ENCODE results near the gene AGBL3. TPM values are rescaled to one million over a fixed set of nuclear protein-coding genes. Genes with fewer than 3 reads are reported as not detected.

Gene AGBL3
- total RNA-seq, 1 experiment from 2014 or later, result 3.5 TPM

DNA sequence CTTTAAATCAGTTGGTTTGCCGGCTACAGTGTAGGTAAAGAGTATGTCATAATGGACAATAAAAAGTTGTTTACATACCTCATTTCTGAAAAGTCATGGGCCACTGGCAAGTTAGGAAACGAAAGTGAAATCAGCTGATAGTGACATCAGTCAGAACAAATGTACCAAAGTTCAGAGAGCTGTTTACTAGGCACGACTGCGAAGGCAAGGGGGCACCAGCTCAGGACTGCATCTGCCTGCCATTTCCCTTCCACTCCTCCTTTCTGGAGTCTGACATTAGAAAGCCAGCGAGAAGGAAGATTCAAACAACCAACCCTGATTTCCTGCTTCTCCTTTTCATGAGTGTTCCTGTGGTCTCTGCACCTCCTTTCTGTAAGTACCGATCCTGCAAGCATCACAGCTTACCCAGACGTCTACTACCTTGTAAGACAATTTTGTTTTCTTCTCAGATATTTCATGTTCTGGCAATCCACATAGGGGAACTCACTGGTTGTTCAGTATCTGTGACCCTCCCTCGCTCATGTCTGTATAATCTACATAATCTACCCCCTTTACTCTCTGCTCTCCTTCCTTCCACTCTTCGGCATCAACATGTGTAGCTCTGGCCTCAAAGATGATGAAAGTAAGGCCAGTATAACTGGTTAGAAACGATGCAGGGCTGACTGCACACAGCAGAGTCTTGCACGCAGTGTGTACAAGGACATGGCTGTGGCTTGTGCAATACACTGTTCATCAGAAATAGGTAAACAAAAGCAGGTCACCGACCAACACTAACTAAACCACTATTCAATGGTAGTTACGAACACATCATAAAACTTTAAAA lies 161.8 kb downstream of the AGBL3 start, which contains the start of gene TMEM140:
TMEM140 (plus strand) TSS at position 174 of the 823 bp plus-strand sequence. CDS start 16,370 bp downstream, outside the sequence.
- peak; percentile 75 for DNase-seq (ENCODE audit: low read depth)

DNA sequence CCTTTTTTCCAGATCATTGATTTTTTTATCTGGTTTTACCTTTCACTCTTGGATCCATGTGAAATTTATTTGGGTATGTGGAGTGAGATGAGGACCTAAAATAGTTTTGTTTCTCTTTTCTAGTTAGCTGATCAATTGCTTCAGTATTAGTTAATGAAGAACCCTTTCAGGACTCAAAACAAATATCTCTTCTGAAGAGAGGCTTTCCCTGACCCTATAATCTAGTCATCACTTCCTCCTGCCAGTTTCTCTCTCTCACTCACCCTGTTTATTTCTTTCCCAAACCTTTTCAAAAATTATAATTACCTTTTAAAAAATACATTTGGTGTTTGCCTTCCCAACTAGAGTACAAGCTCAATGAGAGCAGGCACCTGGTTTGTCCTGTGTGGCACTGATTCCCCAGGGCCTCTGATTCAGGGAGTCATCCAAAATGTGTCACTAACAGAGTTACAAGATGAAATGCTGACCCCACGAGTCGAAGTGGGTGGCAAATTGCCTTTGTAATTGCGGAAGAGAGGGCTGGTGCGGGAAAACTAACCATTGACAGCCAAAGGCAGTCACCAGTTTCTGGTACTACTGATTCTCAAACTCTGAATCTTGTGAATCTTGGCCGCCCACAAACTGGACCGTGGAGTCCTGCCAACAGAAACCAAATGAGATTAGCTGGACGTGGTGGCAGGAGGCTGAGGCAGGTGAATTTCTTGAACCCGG lies 163.9 kb downstream of the AGBL3 start:
- DNase-seq (ENCODE audit: low read depth), result no peak

DNA sequence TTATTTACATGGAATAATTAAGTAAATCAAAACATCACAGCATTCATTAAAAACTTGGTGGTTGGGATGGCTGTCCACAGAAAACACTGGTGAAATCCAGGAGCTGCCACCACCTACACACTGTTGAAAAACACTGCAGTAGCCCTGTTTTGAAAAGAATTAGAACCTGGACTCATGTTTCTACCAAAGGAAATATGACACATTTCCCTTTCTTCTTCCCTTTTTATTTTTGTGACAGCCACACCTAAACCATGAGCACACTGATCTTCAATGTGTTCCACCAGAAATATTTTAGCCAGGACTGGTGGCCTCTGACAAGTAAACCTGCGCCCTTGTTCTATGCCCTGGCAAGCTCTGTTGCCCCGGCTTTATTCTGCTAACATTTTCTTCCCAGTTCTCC lies 164.8 kb downstream of the AGBL3 start:
- no peak for DNase-seq (ENCODE audit: low read depth)

DNA sequence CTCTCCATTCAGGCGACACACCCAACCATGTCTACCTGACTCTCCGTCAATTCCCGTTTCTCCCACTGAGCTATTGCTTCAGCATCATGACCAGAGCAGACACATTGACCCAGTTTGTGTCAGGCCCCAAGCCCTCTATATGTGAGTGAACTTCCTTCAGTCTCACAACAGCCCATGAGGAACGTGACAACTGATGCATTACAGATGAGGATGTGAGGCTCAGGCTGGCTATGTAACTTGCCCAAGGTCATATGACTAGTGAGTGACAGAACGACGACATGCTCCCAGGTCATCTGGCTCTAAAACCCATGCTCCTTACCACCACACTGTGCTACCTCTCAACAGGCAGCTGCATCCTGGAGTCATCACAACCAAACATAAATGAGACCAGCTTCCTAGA lies 165.2 kb downstream of the AGBL3 start:
- DNase-seq (ENCODE audit: low read depth), result no peak

DNA sequence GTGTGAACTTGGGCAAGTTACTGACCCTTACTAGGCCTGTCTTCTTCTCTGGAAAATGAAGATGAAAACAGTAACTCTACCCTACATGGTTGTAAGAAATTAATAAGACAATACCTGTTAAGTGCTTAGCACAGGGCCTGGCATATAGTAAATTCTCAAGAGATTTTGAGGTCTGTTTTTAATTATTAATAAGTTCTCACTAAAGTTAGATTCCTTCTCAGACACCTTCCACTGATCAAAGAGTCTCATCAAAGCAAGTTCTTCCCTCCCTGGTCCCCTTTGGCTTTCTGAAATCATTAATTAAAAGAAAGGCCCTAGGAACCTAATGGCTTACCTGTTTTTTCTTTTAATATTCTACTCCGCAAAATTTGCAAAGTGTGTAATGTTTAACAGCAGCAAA lies 166.1 kb downstream of the AGBL3 start:
- no peak for DNase-seq (ENCODE audit: low read depth)

DNA sequence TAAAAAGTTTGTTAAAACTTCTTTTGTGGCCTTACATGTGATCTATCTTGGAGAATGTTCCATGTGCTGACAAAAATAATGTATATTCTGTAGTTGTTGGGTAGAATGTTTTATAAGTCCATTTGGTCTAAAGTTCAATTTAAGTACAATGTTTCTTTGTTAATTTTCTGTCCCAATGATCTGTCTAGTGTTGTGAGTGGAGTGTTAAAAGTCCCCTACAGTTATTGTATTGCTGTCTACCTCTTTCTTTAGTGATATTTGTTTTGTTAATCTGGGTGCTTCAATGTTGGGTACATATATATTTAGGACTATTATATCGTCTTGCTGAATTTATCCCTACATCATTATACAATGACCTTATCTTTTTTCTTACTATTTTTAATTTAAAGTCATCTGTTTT lies 168.4 kb downstream of the AGBL3 start:
- no peak for DNase-seq (ENCODE audit: low read depth)

DNA sequence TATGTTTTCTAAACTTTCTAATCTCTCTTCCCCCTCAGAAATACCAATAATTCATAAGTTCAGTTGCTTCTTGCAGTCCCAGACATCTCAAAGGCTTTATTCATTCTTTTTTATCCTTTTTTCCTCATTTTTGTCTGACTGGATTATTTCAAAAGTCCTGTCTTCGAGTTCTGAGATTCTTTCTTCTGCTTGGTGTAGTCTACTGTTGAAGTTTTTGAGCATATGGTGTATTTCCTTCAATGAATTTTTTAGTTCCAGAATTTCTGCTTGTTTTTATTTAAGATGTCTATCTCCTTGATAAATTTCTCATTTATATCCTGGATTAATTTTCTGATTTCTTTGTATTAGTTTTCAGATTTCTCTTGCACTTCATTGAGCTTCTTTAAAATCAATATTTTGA lies 170.0 kb downstream of the AGBL3 start:
- DNase-seq (ENCODE audit: low read depth), result no peak

DNA sequence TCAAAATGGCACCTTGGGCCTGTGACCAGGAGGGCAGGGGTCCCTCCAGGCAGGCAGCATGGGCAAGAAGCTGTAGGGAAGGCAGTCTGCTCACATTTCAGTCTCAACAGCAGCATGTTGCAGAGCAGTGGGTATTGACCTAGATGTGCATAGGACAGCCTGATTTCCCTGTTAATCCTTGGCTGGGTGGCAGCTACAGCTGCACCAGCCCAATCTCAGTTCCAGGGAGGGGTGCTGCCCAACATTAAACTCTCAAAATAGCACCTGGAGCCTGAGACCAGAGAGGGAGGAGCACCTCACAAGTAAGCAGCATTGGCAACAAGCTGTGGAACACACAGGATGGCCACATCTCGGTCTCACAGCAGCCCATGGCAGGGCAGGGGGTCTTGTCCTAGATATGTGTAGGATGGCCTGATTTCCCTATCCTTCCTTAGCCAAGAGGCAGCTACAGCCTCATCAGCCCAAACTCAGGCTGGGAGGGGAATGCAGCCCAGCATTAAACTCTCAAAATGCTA lies 171.9 kb downstream of the AGBL3 start:
- no peak for DNase-seq (ENCODE audit: low read depth)

DNA sequence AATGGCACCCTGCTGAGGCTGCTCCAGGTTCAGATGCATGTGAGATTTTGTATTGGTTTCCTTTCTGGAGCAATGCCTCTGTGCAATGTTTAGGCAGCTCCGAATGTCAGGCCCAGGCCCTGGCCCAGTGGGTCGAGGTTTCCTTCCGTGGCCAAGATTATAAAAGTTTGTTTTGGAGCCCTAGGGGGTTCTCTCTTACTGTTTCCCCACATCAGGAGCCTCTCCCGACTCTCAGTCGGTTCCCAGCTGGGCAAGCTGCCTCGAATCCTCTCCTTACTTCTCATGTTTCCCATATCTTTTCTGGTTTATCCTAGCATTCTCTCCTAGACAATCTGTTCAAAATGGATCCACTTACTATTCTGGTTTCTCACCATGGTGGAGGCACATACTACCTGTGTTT lies 172.6 kb downstream of the AGBL3 start:
- no peak for DNase-seq (ENCODE audit: low read depth)

DNA sequence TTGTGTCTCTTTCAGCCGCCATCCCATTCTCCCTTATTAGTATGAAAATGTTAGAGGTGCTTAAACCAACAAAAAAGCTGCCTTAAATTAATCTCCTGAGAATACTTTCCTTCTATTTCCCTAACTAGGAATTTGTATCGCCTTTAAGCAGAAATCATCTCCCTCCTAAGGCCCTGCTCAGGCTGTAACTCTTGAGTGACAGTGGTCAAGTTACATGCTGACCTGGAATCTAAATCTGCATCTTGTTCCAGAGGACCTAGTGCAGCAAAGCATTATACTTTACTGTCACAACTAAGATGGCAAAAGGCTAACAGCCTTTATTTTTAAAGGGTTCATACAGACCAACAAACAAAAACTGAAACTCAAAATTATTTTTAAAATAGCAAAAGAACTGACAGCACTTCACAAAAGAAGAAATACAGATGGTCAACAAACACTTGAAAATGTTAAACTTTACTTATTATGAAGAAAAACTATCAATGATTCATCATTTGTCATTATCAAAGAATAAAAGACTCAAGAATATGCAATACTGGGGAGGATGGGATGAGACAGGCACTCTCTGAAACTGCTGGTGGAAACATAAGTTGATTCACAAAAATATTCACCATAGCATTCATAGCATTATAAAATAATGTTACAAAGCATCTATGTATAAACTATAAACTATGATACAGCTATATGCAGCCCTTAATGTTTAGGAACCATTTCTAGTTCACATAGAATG lies 173.2 kb downstream of the AGBL3 start:
- no peak for DNase-seq (ENCODE audit: low read depth)

DNA sequence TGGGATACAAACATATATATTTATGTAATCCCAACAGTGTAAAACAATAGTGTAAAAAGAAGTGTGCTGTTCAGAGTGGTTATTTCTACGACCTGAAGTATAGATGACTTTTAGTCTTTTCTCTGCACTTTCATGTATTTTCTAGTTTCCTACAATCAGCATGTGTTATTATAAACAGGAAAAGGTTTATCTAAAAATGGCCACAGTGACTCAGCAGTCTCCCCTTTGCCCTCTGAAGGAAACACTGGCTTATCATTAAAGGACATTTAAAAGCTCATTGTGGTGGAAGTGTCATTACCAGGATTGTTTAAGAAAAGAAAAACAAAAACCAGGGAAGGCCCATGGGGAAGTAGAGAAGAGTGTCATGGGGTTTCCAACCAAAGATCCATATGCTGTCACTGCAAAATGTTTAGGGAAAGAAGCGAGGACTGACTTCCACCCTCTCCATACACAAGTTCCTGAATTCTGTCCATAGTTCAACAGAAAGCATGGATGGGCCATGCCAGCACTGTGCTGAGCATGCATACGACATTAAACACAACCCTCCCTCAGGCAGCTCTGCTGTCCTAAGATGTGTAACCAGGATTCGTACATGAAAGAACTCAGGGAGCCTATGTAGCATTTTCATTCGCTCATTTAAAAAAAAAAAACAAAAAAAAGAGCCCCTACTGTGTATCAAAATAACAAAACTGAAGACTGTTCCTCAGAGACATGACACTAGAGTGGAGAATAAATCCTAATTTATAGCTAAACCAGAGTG lies 174.0 kb downstream of the AGBL3 start:
- DNase-seq (ENCODE audit: low read depth), result peak; percentile 72

DNA sequence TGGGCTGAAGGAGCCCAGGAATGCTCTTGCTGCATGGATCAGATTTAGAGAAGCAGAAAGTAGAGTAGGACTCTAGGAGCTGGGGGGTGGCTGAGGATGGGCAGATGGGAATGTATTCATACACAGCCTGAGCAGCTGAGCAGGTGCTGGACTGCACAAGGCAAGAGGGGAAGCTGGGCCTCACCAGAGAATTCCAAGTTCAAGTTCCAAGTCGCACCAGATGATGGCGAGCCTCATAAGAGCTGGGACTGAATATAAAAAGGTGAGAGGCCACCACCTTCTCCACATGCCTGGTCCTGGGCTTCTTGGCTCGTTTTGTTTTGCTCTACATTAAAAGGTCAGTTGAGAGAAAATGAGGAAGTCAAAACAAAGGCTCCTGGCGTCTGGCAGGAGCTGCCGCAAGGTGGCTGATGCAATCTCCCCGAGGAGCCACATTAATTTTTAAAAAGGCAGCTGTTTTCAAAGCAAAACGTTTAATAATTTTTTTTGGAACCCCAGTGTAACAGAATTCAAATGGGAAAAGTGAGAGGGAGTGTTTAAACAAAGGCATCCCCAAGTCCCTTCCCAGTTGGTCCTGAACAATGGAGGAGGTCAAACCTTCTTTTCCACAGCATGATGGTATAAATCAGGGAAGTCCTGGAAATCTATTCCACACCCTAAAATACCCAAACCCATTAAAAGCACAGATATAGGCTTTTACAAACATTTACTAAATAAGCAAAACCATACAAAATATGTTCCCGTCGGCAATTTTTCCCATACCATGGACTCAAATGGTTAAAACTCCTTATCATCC lies 174.7 kb downstream of the AGBL3 start:
- no peak for DNase-seq (ENCODE audit: low read depth)

DNA sequence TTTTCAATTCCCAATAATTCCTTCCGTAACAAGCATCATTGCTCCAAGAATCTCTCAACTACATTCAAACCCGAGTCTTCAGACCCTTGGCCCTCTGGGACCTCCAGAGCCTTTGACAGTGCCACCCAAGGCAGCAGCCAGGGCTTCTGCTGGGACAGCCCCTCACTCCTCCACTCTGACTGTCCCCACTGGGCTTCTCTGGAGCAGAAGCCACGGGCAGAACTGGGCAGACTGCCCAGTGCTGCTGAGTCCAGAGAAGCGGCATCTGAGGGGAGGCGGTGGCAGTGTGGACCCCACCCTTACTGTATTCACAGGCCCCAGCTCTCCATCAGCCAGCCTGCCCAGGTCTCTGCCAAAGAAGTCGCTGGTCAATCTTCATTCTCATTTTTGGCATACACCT lies 175.4 kb downstream of the AGBL3 start:
- no peak for DNase-seq (ENCODE audit: low read depth)

DNA sequence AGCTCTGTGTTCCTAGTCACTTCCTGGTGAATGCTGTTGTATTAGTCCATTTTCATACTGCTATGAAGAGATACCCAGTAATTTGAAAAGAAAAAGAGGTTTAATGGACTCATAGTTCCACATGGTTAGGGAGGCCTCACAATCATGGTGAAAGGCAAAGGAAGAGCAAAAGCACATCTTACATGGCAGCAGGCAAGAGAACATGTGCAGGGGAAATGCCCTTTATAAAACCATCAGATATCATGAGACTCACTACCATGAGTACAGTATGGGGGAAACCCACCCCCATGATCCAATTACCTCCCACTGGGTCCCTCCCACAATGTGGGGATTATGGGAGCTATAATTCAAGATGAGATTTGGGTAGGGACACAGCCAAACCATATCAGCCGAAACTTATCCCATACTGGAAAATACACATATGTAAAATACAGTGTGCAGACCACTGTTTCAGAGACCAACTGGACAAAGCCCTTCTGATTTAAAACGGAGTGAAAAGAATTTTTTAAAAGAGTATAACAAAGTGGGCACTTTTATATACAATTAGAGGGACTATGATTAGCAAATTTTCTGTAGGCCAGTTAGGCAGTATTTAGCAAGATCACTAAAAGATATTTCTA lies 176.2 kb downstream of the AGBL3 start:
- DNase-seq (ENCODE audit: low read depth), result no peak

DNA sequence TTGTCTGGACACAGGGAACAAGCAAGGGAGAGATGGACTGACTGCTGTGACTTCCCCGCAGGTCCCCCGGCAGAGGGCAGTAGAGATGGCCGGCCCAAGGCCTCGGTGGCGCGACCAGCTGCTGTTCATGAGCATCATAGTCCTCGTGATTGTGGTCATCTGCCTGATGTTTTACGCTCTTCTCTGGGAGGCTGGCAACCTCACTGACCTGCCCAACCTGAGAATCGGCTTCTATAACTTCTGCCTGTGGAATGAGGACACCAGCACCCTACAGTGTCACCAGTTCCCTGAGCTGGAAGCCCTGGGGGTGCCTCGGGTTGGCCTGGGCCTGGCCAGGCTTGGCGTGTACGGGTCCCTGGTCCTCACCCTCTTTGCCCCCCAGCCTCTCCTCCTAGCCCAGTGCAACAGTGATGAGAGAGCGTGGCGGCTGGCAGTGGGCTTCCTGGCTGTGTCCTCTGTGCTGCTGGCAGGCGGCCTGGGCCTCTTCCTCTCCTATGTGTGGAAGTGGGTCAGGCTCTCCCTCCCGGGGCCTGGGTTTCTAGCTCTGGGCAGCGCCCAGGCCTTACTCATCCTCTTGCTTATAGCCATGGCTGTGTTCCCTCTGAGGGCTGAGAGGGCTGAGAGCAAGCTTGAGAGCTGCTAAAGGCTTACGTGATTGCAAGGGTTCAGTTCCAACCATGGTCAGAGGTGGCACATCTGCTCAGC lies 178.2 kb downstream of the AGBL3 start:
- DNase-seq (ENCODE audit: low read depth), result peak; percentile 22

DNA sequence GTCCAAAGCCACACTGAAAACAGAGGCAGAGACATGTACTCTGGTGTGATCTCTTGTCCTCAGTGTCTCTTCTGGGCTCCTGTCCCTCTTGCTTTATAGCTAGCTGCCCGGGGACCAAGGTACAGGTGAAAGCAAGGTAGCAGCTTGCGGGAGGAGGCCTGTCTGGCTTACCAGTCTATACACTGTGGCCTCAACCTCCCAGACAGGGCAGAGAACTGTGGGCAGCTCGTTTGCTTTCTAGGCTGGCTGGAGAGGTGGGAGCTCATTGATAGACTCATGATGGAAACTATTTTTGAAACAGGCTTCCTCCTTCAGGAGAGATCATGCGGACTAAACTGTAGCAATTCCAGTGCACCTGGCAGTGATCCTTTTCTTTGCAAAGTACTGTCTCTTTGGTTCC lies 179.6 kb downstream of the AGBL3 start:
- no peak for DNase-seq (ENCODE audit: low read depth)

DNA sequence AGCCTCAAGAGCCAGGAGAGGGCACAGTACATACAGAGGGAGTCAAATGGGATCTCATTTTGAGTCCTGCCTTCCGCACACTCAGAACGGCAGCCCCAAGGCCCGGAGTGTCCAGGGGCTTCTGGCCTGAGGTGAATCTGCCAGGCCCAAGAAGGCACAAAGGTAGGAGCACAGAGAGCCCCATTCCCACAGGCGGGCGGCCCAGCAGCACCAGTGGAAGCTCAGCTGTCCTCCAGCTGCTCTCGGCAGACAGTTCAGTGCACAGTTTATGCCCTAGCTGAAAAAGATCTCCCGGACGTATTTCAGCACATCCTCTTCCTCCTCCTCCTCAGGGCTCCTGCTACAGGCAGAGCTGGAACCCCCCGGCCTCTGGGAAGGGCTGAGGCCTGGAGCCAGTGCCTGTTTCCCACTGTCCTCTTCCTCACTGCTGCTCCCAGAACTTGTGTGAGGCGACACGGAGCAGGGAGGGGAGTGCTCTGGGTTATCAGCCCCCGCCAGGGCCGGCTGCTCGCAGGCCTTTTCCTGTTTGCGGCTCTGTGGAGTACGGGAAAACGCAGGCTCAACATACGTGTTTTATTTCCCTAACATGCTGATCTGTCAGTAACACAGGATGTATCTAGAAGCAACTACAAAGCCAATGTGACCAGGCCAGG lies 180.2 kb downstream of the AGBL3 start:
- DNase-seq (ENCODE audit: low read depth), result no peak

DNA sequence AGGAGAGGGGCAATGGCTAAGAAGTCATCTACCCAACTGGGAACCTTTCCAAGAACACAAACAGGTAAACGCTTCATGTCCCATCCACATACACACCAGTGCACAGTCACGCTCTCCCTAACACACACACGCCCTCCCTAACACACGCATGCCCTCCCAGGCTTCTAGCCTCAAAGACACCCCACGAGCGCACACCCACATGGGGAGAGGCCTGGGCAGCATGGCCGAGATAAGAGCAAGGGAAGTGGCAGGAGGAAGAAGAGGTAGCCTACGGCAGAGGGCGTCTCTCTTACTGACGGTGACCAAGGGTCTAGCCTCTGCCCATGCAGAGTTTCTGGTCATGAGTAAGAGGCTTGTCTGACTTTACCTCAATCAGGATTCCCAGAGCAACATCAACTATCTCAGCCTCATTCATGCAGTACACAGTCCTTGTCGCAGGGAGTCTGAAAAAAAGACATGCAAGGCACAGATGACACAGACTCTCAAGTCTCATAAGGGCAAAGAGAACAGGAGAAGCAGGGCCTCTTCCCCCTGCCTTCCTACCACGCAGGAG lies 181.1 kb downstream of the AGBL3 start:
- no peak for DNase-seq (ENCODE audit: low read depth)

DNA sequence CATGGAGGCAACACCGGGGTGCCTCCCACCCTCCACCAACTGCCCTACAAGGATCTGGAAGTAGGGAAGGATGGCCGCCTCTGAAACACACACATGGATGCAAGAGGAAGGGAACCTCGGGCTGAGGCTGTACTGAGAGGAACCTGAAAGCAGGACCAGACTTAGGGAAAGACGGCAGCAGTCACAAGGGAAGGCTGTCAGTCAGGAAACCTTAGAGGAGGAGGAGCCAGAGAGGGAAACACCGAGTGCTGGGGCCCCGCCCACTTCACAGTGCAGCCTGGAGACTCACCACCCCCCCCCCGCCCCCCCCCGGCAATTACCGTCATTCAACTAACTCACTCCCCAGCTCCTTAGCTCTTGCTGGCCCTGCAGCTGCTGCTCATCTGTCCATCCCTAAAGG lies 181.7 kb downstream of the AGBL3 start:
- no peak for DNase-seq (ENCODE audit: low read depth)

Data from RPMI7951 (cell line).